Measurements from ENCODE around the gene PKNOX2.

Gene PKNOX2

GRCh38 chr11:125176866-125177265 lies 12.3 kb downstream of the PKNOX2 start:
- Histone ChIP-seq H3K23ac (ENCODE audit: low read length) (no peak overlapping the region), H3K9ac (ENCODE audit: low read length) (no peak overlapping the region), H3K9me3 (ENCODE audit: insufficient read depth, low read depth, low read length) (peaks cover 2% of the 10 kb centered on the region), H2AFZ (ENCODE audit: insufficient read depth, low read length, poor library complexity) (no peak overlapping the region), H3K4me1 (ENCODE audit: control insufficient read depth in 1 of 2, insufficient read depth in 2 of 2, low read length in 2 of 2) (peaks cover 0 to 2% of the 10 kb centered on the region in 2 experiments), H2BK12ac (ENCODE audit: low read length) (no peak overlapping the region), H3K18ac (ENCODE audit: low read length) (no peak overlapping the region), H4K12ac (ENCODE audit: low read depth, low read length) (no peak overlapping the region), H3K27ac (ENCODE audit: low read depth, low read length) (no peak overlapping the region), H4K8ac (ENCODE audit: low read depth, low read length) (no peak overlapping the region), H3K4me3 (ENCODE audit: low read depth, low read length) (no peak overlapping the region), H3K79me1 (ENCODE audit: low read length) (no peaks in the 10 kb centered on the region), H3K14ac (ENCODE audit: low read length) (no peak overlapping the region), H3K27me3 (ENCODE audit: insufficient read depth, low read length) (no peaks in the 10 kb centered on the region), H4K91ac (ENCODE audit: low read depth, low read length) (no peak overlapping the region), H3K4ac (ENCODE audit: low read depth, low read length) (no peak overlapping the region), H3K79me2 (ENCODE audit: control insufficient read depth, insufficient read depth, low read length, poor library complexity) (no peaks in the 10 kb centered on the region), H3K36me3 (ENCODE audit: control insufficient read depth in 1 of 2, insufficient read depth in 2 of 2, low read length in 2 of 2) (no peaks in the 10 kb centered on the region), H2AK5ac (ENCODE audit: low read length) (no peak overlapping the region), H2BK5ac (ENCODE audit: low read depth, low read length, poor library complexity) (no peak overlapping the region), H2BK120ac (ENCODE audit: insufficient read depth, low read length, poor library complexity) (no peak overlapping the region), H3K4me2 (ENCODE audit: low read length) (no peak overlapping the region)
- WGBS (ENCODE audit: extremely low coverage, insufficient coverage, insufficient read length) = no CpG with 5 or more reads among the region's 5 CpGs
- no peak for DNase-seq

- no peak overlapping the region for H4K12ac ChIP-seq (ENCODE audit: low read depth, low read length)
- H3K4me1 ChIP-seq (ENCODE audit: control insufficient read depth in 1 of 2, insufficient read depth in 2 of 2, low read length in 2 of 2) = no peaks in the 10 kb centered on the region
- H3K4me2 ChIP-seq (ENCODE audit: low read length) = no peak overlapping the region
- no peak for DNase-seq
- H3K23ac ChIP-seq (ENCODE audit: low read length) = no peak overlapping the region
- H3K4ac ChIP-seq (ENCODE audit: low read depth, low read length) = no peak overlapping the region
- H3K9me3 ChIP-seq (ENCODE audit: insufficient read depth, low read depth, low read length) = peaks cover 2% of the 10 kb centered on the region
- H3K27me3 ChIP-seq (ENCODE audit: insufficient read depth, low read length) = no peaks in the 10 kb centered on the region
- H3K36me3 ChIP-seq (ENCODE audit: control insufficient read depth in 1 of 2, insufficient read depth in 2 of 2, low read length in 2 of 2) = no peaks in the 10 kb centered on the region
- no peak overlapping the region for H2BK5ac ChIP-seq (ENCODE audit: low read depth, low read length, poor library complexity)
- H3K27ac ChIP-seq (ENCODE audit: low read depth, low read length) = no peak overlapping the region
- no peak overlapping the region for H3K4me3 ChIP-seq (ENCODE audit: low read depth, low read length)
- WGBS (ENCODE audit: extremely low coverage, insufficient coverage, insufficient read length) = no CpG with 5 or more reads among the region's 3 CpGs
- H3K18ac ChIP-seq (ENCODE audit: low read length) = no peak overlapping the region
- H3K9ac ChIP-seq (ENCODE audit: low read length) = no peak overlapping the region
- no peak overlapping the region for H2AFZ ChIP-seq (ENCODE audit: insufficient read depth, low read length, poor library complexity)
- H2BK12ac ChIP-seq (ENCODE audit: low read length) = no peak overlapping the region
- H3K79me2 ChIP-seq (ENCODE audit: control insufficient read depth, insufficient read depth, low read length, poor library complexity) = no peaks in the 10 kb centered on the region
- no peaks in the 10 kb centered on the region for H3K79me1 ChIP-seq (ENCODE audit: low read length)
- no peak overlapping the region for H2BK120ac ChIP-seq (ENCODE audit: insufficient read depth, low read length, poor library complexity)
- no peak overlapping the region for H2AK5ac ChIP-seq (ENCODE audit: low read length)
- H4K91ac ChIP-seq (ENCODE audit: low read depth, low read length) = no peak overlapping the region
- H3K14ac ChIP-seq (ENCODE audit: low read length) = no peak overlapping the region
- no peak overlapping the region for H4K8ac ChIP-seq (ENCODE audit: low read depth, low read length)
Measured at GRCh38 chr11:125177543-125177942, 13.0 kb downstream of the PKNOX2 start.

DNA sequence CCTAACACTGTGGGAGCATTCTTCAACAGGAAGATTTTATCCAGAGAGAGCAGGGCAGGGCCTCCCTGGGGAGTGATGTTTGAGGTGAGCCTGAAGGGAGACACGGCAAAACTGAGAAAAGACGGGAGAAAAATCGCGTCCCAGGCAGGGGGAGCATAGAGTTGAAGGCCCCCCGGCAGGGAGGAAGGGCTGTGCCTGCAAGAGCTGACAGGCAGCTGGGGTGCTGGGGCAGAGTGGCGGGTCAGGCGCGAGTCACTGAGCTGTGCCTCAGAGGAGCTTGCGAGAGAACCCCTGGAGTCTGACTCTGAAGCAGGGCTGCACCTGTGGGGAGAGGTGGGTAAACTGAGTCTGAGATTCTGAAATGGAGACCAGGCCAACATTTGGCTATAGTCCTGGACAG lies 14.8 kb downstream of the PKNOX2 start:
- no peaks in the 10 kb centered on the region for H3K36me3 ChIP-seq (ENCODE audit: control insufficient read depth in 1 of 2, insufficient read depth in 2 of 2, low read length in 2 of 2)
- no CpG with 5 or more reads among the region's 9 CpGs for WGBS (ENCODE audit: extremely low coverage, insufficient coverage, insufficient read length)

GRCh38 chr11:125179895-125180294 lies 15.3 kb downstream of the PKNOX2 start:
- no peak overlapping the region for H2AK5ac ChIP-seq (ENCODE audit: low read length)
- H3K18ac ChIP-seq (ENCODE audit: low read length) = no peak overlapping the region
- no peaks in the 10 kb centered on the region for H3K79me1 ChIP-seq (ENCODE audit: low read length)
- no peak overlapping the region for H3K9ac ChIP-seq (ENCODE audit: low read length)
- WGBS (ENCODE audit: extremely low coverage, insufficient coverage, insufficient read length) = no CpG with 5 or more reads among the region's 11 CpGs
- H3K36me3 ChIP-seq (ENCODE audit: control insufficient read depth in 1 of 2, insufficient read depth in 2 of 2, low read length in 2 of 2) = no peaks in the 10 kb centered on the region
- H2AFZ ChIP-seq (ENCODE audit: insufficient read depth, low read length, poor library complexity) = no peak overlapping the region
- no peaks in the 10 kb centered on the region for H3K79me2 ChIP-seq (ENCODE audit: control insufficient read depth, insufficient read depth, low read length, poor library complexity)
- no peak overlapping the region for H2BK12ac ChIP-seq (ENCODE audit: low read length)
- H3K4me1 ChIP-seq (ENCODE audit: control insufficient read depth in 1 of 2, insufficient read depth in 2 of 2, low read length in 2 of 2) = no peaks in the 10 kb centered on the region
- H3K14ac ChIP-seq (ENCODE audit: low read length) = no peak overlapping the region
- no peak overlapping the region for H2BK5ac ChIP-seq (ENCODE audit: low read depth, low read length, poor library complexity)
- H4K12ac ChIP-seq (ENCODE audit: low read depth, low read length) = no peak overlapping the region
- H3K23ac ChIP-seq (ENCODE audit: low read length) = no peak overlapping the region
- DNase-seq = no peak
- H3K4me3 ChIP-seq (ENCODE audit: low read depth, low read length) = no peak overlapping the region
- peaks cover 2% of the 10 kb centered on the region for H3K9me3 ChIP-seq (ENCODE audit: insufficient read depth, low read depth, low read length)
- H4K91ac ChIP-seq (ENCODE audit: low read depth, low read length) = no peak overlapping the region
- H3K4me2 ChIP-seq (ENCODE audit: low read length) = no peak overlapping the region
- no peak overlapping the region for H3K4ac ChIP-seq (ENCODE audit: low read depth, low read length)
- H3K27me3 ChIP-seq (ENCODE audit: insufficient read depth, low read length) = no peaks in the 10 kb centered on the region
- H4K8ac ChIP-seq (ENCODE audit: low read depth, low read length) = no peak overlapping the region
- no peak overlapping the region for H2BK120ac ChIP-seq (ENCODE audit: insufficient read depth, low read length, poor library complexity)
- no peak overlapping the region for H3K27ac ChIP-seq (ENCODE audit: low read depth, low read length)

More for the DNA sequence above, 14.8 kb downstream of the PKNOX2 start:
- Histone ChIP-seq H3K4me1 (ENCODE audit: control insufficient read depth in 1 of 2, insufficient read depth in 2 of 2, low read length in 2 of 2) (no peaks in the 10 kb centered on the region), H3K18ac (ENCODE audit: low read length) (no peak overlapping the region), H3K27me3 (ENCODE audit: insufficient read depth, low read length) (no peaks in the 10 kb centered on the region), H2BK120ac (ENCODE audit: insufficient read depth, low read length, poor library complexity) (no peak overlapping the region), H4K12ac (ENCODE audit: low read depth, low read length) (no peak overlapping the region), H3K4me3 (ENCODE audit: low read depth, low read length) (no peak overlapping the region), H3K79me2 (ENCODE audit: control insufficient read depth, insufficient read depth, low read length, poor library complexity) (no peaks in the 10 kb centered on the region), H3K9me3 (ENCODE audit: insufficient read depth, low read depth, low read length) (peaks cover 2% of the 10 kb centered on the region), H3K27ac (ENCODE audit: low read depth, low read length) (no peak overlapping the region), H2AFZ (ENCODE audit: insufficient read depth, low read length, poor library complexity) (no peak overlapping the region), H3K4ac (ENCODE audit: low read depth, low read length) (no peak overlapping the region), H3K79me1 (ENCODE audit: low read length) (no peaks in the 10 kb centered on the region), H2AK5ac (ENCODE audit: low read length) (no peak overlapping the region), H4K91ac (ENCODE audit: low read depth, low read length) (no peak overlapping the region), H3K4me2 (ENCODE audit: low read length) (no peak overlapping the region), H3K14ac (ENCODE audit: low read length) (no peak overlapping the region), H2BK12ac (ENCODE audit: low read length) (no peak overlapping the region), H3K23ac (ENCODE audit: low read length) (no peak overlapping the region), H2BK5ac (ENCODE audit: low read depth, low read length, poor library complexity) (no peak overlapping the region), H4K8ac (ENCODE audit: low read depth, low read length) (no peak overlapping the region), H3K9ac (ENCODE audit: low read length) (no peak overlapping the region)
- DNase-seq = no peak
